LNCAP (cell line): Measurements from ENCODE around the gene ARMC10.

ENCODE experiments used
- CTCF ChIP-seq: fragments of 450-650 bp; IDR thresholded peaks from 2 replicates; pipeline ENCODE4 v1.5.1; 2017; ENCODE audit warnings: mild to moderate bottlenecking

ARMC10 gene

DNA sequence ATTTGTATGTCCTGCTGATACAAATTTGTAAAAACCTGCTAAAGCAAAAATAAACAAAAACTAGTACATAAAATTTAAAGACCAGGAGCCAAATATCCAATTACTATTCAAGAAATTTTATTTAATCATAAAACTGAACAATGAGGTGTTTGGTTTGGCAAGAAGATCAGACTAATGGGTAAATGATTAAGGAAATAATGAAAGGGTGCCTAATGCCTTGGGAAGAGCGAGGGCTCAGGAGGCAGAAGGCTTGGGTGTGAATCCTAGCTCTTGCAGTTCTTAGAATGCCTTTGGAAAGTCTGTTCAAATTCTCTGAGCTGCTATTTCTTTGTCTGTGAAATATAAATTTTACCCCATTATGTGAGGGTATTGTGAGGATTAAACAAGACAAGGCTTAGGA lies 41.6 kb downstream of the ARMC10 start:
- TF ChIP-seq CTCF, result no peak

GRCh38 chr7:103116991-103117390 lies 42.1 kb downstream of the ARMC10 start:
- TF ChIP-seq CTCF, result no peak

GRCh38 chr7:103117465-103117864 lies 42.5 kb downstream of the ARMC10 start:
- TF ChIP-seq CTCF, result no peak

- no peak for TF ChIP-seq CTCF
Observed at GRCh38 chr7:103119791-103120291, 44.9 kb downstream of the ARMC10 start.

GRCh38 chr7:103120362-103120761 lies 45.4 kb downstream of the ARMC10 start:
- TF ChIP-seq CTCF, result no peak

- TF ChIP-seq CTCF, result no peak
Observed at GRCh38 chr7:103121641-103122040, 46.7 kb downstream of the ARMC10 start.

DNA sequence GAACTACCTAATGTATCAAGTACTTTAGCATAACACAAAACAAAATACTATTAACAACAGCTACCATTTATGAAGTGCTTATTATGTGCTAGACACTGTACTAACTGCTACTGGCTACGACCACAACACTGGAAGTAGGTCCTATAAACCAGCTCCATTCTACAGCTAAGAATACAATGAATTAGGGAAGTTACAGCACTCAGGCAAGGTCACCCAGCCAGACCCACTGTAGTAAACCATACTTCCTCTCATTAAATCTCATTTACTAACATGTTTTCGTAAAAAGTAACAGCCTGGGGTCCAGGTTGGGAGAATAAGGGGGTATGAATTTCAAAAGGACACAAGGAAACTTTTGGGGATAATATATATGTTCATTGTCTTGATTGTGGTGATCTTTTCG lies 48.6 kb downstream of the ARMC10 start:
- no peak for TF ChIP-seq CTCF

DNA sequence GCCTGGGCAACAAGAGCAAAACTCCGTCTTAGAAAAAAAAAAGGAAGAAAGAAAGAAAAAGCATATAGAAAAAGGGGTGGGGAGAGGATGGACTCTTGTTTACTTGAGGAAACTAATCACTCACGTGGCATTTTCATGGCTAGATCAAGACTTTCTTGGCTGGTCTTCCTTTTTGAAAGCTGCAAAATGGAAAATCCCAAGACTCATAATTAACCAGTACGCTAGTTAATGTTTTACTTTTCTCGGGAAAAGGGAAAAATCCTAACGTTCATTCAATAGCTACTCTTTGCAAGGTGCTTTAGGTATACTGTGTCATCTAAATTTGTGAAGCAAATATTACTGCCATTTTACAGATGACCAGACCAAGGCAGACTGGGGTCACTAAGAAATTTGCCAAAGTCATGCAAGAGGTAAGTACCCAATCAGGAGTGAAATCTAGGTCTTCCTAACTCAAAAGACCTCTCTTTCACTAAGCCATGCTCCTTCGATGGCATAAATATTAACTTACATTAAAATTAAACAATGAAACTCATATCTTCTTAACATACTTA lies 49.6 kb downstream of the ARMC10 start:
- TF ChIP-seq CTCF, result no peak
